ENCODE results near the gene DAPK2. TPM values are rescaled to one million over a fixed set of nuclear protein-coding genes. Genes with fewer than 3 reads are reported as not detected.

The DAPK2 gene
- polyA plus RNA-seq, 2 of the 4 experiments (the other 2 are of a cell fraction), result 3.1 to 4.8 TPM

DNA sequence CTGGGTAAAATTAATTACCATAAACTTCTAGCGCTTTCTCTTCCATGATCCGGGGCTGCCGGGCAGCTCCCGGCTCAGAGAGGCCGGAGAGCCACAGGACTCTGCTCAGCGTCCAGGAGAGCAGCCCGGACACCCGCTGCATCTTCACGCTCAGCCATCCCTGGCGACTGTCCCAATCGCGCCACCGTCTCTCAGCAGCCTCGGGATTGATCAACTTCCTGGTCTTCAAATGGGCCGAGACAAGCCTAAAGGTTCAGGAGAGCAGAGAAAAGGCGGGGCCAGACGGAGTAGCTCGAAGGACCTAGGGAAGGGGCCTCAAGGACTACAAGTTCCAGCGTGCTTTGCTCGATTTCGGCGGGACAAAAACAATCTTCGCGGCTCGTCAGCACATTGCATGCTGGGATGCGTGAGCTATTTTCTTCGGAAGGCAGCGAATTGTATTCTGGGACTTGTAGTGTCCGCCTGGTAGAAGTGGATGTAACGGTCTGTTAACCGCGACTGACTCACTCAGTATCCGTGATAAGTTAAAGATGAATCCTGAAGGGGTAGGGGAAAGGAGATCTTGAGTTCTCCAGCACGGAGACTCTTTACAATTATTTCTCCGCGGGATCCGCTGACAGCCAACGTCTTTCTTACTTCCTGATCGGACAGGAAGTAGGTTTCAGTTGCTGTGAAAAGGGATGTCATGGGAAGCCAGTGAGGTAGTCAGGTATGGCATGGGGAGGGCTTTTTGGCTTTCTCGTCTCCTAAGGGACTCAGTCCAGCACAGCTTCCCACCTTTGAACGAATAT lies 47.5 kb upstream of the DAPK2 start, which contains the start of gene CIAO2A (continued):
- TF ChIP-seq PHF8 (IDR thresholded peaks at IDR 0.05; ENCODE audit: borderline replicate concordance, low read depth) (no peak; the same call in 1 of the 2 replicates), ZFP36 (IDR thresholded peaks at IDR 0.05; ENCODE audit: borderline replicate concordance, partially characterized antibody) (no peak), MYC (IDR thresholded peaks at IDR 0.05; ENCODE audit: borderline replicate concordance, low read length) (no peak), JUNB (IDR thresholded peaks at IDR 0.05) (no peak), SREBF2 (IDR thresholded peaks at IDR 0.05) (no peak), NPAS2 (CRISPR knock-in tag; IDR thresholded peaks at IDR 0.05; ENCODE audit: borderline replicate concordance) (no peak)
- TF ChIP-seq, protein P1, sequence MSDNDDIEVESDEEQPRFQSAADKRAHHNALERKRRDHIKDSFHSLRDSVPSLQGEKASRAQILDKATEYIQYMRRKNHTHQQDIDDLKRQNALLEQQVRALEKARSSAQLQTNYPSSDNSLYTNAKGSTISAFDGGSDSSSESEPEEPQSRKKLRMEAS (IDR thresholded peaks at IDR 0.05), result peak; percentile 74
- TF ChIP-seq, protein P2, sequence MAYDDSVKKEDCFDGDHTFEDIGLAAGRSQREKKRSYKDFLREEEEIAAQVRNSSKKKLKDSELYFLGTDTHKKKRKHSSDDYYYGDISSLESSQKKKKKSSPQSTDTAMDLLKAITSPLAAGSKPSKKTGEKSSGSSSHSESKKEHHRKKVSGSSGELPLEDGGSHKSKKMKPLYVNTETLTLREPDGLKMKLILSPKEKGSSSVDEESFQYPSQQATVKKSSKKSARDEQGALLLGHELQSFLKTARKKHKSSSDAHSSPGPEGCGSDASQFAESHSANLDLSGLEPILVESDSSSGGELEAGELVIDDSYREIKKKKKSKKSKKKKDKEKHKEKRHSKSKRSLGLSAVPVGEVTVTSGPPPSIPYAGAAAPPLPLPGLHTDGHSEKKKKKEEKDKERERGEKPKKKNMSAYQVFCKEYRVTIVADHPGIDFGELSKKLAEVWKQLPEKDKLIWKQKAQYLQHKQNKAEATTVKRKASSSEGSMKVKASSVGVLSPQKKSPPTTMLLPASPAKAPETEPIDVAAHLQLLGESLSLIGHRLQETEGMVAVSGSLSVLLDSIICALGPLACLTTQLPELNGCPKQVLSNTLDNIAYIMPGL (CRISPR knock-in tag; IDR thresholded peaks at IDR 0.05; ENCODE audit: borderline replicate concordance), result no peak
- TF ChIP-seq, protein P3, sequence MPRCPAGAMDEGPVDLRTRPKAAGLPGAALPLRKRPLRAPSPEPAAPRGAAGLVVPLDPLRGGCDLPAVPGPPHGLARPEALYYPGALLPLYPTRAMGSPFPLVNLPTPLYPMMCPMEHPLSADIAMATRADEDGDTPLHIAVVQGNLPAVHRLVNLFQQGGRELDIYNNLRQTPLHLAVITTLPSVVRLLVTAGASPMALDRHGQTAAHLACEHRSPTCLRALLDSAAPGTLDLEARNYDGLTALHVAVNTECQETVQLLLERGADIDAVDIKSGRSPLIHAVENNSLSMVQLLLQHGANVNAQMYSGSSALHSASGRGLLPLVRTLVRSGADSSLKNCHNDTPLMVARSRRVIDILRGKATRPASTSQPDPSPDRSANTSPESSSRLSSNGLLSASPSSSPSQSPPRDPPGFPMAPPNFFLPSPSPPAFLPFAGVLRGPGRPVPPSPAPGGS (IDR thresholded peaks at IDR 0.05), result peak; percentile 53; the same call in 1 of the 3 replicates

DNA sequence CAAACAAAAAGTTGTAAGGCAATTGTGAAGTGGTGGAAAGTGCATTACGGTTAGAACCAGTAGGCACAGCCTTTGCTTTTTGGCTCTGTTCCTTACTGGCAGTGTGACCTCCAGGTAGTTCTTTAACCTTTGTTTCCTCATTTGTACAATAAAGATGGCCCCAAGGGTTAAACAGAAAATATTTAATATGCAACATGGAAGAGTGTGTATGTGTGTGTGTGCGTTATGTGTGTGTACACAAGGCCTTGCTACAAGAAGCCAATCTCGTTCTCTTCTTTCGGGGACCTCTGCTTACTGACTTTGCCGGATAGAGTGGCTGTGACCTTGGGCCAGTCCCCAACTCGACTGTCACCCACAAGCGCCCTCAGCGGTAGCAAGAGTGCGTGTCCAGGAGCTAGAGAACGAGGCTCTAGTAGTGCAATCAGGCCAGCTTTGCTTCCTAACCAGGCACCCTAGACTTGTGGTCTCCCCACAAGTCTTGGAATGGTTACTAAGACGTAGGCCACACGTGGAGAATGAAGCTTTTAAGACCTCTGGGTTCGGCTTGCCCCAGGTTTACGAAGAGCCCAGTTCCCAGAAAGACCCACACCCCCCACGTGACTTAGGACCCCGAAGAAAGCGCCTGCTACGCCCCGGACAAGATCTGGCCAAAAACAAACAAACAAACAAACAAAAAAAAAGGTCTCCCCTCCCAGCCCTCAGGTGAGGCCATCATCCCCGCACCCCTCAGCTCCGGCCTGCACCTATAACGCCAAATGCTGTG lies 46.8 kb upstream of the DAPK2 start:
- peak; percentile 28 to 41 for ATAC-seq
- CTCF ChIA-PET, result interaction anchor here (0.6 to 4.1 kb wide), 16 partner anchors 11 to 626 kb away, joined by 3 to 27 read pairs (median 4); partner anchors contain the start of gene DAPK2
- Histone ChIP-seq H3K4me2 (peak overlapping the region; percentile 89), H3K9me3 (no peaks in the 10 kb centered on the region), H3K4me1 (peaks cover 30% of the 10 kb centered on the region), H3K4me3 (peak overlapping the region; percentile 68), H3K27ac (peak overlapping the region; percentile 85 to 86)
- FAIRE-seq, result no peak
- WGBS (ENCODE audit: missing lambda C conversion rate), result 3% methylated on average over 22 of the region's 22 CpGs
- POLR2A ChIA-PET, result interaction anchor here (0.6 to 1.6 kb wide), 9 partner anchors 10 to 896 kb away, joined by 3 to 14 read pairs (median 5); partner anchors contain the start of gene TRIP4
- peak; percentile 56 to 61 for DNase-seq (ENCODE audit: low read depth in 1 of 2, low spot score in 1 of 2)
- TF ChIP-seq, protein P4, sequence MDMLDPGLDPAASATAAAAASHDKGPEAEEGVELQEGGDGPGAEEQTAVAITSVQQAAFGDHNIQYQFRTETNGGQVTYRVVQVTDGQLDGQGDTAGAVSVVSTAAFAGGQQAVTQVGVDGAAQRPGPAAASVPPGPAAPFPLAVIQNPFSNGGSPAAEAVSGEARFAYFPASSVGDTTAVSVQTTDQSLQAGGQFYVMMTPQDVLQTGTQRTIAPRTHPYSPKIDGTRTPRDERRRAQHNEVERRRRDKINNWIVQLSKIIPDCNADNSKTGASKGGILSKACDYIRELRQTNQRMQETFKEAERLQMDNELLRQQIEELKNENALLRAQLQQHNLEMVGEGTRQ (IDR thresholded peaks at IDR 0.05), result peak; percentile 82
- peak; percentile 5; the same call in 1 of the 2 replicates for TF ChIP-seq GATA3 (IDR thresholded peaks at IDR 0.05; ENCODE audit: borderline replicate concordance)
- no peak for TF ChIP-seq SREBF2 (IDR thresholded peaks at IDR 0.05)
- peak; percentile 81; the same call in 1 of the 2 replicates for TF ChIP-seq ESRRA (IDR thresholded peaks at IDR 0.05; ENCODE audit: borderline replicate concordance, low read length)
- no peak for TF ChIP-seq KDM1A (IDR thresholded peaks at IDR 0.05; ENCODE audit: low read depth)

DNA sequence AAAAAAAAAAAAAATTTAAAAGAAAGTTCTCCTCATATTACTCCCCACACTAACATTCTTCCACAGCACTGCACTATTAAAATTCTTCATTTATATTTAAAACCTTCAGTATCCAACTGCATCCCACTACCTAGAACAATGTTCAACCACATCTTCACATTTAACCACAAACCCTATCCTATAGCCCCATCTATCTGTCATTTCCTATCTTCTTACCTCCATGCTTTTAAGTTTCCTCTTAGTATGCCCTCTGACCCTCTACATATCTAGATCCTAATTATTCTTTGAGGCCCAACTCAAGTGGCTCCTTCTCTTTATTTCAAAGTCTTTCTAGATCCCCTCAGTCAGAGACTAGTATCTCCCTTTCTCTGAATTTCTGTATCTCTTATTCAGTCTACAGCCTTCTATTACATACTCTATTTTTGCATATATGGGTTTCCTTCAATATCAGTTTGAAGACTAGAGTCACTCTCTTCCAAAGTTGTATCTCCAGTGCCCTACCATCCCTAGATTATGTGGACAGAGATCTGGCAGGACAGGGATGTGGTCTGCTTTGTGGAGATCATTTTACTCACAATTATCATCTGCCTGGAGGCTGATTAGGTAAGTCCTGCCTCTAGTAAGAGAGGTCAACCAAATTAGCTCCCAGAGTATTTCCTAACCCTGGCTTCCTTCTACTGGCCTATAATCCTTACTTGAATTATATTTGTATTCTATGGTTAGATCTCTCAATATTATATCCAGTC lies 46.0 kb upstream of the DAPK2 start:
- POLR2A ChIA-PET, result interaction anchor here (0.9 to 1.6 kb wide), 2 partner anchors 20 to 23 kb away, joined by 3 to 14 read pairs; no protein-coding TSS in a partner anchor
- H3K9me3 ChIP-seq, result no peaks in the 10 kb centered on the region
- peak overlapping the region; percentile 68 for H3K4me3 ChIP-seq
- TF ChIP-seq JUN (IDR thresholded peaks at IDR 0.05), result no peak
- TF ChIP-seq, protein P3 (IDR thresholded peaks at IDR 0.05), result no peak
- TF ChIP-seq, protein P5, sequence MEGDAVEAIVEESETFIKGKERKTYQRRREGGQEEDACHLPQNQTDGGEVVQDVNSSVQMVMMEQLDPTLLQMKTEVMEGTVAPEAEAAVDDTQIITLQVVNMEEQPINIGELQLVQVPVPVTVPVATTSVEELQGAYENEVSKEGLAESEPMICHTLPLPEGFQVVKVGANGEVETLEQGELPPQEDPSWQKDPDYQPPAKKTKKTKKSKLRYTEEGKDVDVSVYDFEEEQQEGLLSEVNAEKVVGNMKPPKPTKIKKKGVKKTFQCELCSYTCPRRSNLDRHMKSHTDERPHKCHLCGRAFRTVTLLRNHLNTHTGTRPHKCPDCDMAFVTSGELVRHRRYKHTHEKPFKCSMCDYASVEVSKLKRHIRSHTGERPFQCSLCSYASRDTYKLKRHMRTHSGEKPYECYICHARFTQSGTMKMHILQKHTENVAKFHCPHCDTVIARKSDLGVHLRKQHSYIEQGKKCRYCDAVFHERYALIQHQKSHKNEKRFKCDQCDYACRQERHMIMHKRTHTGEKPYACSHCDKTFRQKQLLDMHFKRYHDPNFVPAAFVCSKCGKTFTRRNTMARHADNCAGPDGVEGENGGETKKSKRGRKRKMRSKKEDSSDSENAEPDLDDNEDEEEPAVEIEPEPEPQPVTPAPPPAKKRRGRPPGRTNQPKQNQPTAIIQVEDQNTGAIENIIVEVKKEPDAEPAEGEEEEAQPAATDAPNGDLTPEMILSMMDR (IDR thresholded peaks at IDR 0.05), result peak; percentile 19; the same call in 2 of the 3 replicates
- TF ChIP-seq RAD21 (conservative IDR thresholded peaks at IDR 0.05 in 1 of 2, IDR thresholded peaks at IDR 0.05 in 1 of 2), result peak; percentile 45 to 60; a peak in 4 of 5 replicates
- FAIRE-seq (no peak), ATAC-seq (no peak), DNase-seq (ENCODE audit: low read depth in 1 of 2, low spot score in 1 of 2) (peak in 1 of 2 experiments; percentile 44)
- peak overlapping the region; percentile 85 to 86 for H3K27ac ChIP-seq
- CTCF ChIA-PET, result interaction anchor here (0.6 to 2.4 kb wide), 12 partner anchors 12 to 922 kb away, joined by 3 to 12 read pairs (median 3); no protein-coding TSS in a partner anchor
- H3K4me1 ChIP-seq, result peaks cover 22% of the 10 kb centered on the region
- H3K4me2 ChIP-seq, result peak overlapping the region; percentile 89

Measured in A549 (cell line).